IPS-20b (cell line): ENCODE data around the gene ABHD16A.
A peak's percentile ranks its signal among the peaks of the same experiment; 100 is the strongest.

Source experiments
- H3K27ac ChIP-seq: one replicate; pipeline ENCODE4 v1.5.1; 2013; ENCODE audit warnings: low read length
- H3K27me3 ChIP-seq: 2 replicates; pipeline ENCODE4 v1.6.1; 2013; ENCODE audit warnings: mild to moderate bottlenecking, low read length, inconsistent platforms; ENCODE audit not compliant: insufficient read depth
- H3K36me3 ChIP-seq: 2 replicates; pipeline ENCODE4 v1.6.1; 2013; ENCODE audit warnings: low read depth, mild to moderate bottlenecking, inconsistent platforms, low read length, moderate library complexity; ENCODE audit not compliant: insufficient read depth
- H3K4me1 ChIP-seq: 2 replicates; pipeline ENCODE4 v1.6.1; 2013; ENCODE audit warnings: mild to moderate bottlenecking, control low read depth, inconsistent platforms, low read length, moderate library complexity; ENCODE audit not compliant: insufficient read depth
- H3K4me3 ChIP-seq: 2 replicates; pipeline ENCODE4 v1.5.1; 2013; ENCODE audit warnings: mild to moderate bottlenecking, low read length, inconsistent platforms
- H3K9ac ChIP-seq: 2 replicates; pipeline ENCODE4 v1.6.1; 2013; ENCODE audit warnings: low read depth, mild to moderate bottlenecking, inconsistent platforms, low read length, moderate library complexity
- H3K9me3 ChIP-seq: 2 replicates; pipeline ENCODE4 v1.6.1; 2013; ENCODE audit warnings: mild to moderate bottlenecking, low read depth, low read length, inconsistent platforms; ENCODE audit not compliant: insufficient read depth

The ABHD16A gene

DNA sequence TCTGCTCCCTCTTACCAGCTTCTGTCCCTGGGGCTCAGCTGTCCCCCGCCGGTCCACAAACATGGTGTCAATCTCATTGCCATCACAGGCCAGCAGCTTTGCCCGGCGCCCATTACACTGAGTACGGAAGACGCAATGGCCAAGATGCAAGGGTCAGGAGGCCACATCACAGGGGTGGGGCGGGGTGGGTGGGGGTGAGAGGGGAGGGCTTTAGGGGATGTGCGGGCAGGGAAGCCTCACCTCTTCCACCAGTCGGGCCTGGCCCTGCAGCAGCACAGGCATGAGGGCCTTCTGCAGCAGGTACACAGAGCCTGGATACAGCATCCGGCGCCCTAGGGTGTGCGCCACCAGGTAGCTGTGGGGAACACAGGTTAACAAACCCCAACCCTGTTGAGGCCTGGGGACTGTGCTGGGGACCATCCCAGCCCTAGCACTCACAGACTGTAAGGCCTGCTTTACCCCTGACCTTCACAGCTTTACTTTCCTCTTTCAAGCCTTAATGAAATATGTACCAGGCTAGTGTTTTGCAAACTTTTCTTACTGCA lies 11.5 kb downstream of the ABHD16A start:
- no peak overlapping the region for H3K4me3 ChIP-seq
- no peaks in the 10 kb centered on the region for H3K4me1 ChIP-seq
- H3K27ac ChIP-seq = no peak overlapping the region
- H3K27me3 ChIP-seq = no peaks in the 10 kb centered on the region
- H3K36me3 ChIP-seq = peaks cover 80% of the 10 kb centered on the region
- H3K9me3 ChIP-seq = no peaks in the 10 kb centered on the region
- H3K9ac ChIP-seq = no peak overlapping the region

GRCh38 chr6:31691078-31691463 lies 12.1 kb downstream of the ABHD16A start:
- no peak overlapping the region for H3K27ac ChIP-seq
- no peak overlapping the region for H3K9ac ChIP-seq
- H3K4me1 ChIP-seq = no peaks in the 10 kb centered on the region
- H3K9me3 ChIP-seq = no peaks in the 10 kb centered on the region
- H3K36me3 ChIP-seq = peaks cover 80% of the 10 kb centered on the region
- H3K4me3 ChIP-seq = no peak overlapping the region
- no peaks in the 10 kb centered on the region for H3K27me3 ChIP-seq

DNA sequence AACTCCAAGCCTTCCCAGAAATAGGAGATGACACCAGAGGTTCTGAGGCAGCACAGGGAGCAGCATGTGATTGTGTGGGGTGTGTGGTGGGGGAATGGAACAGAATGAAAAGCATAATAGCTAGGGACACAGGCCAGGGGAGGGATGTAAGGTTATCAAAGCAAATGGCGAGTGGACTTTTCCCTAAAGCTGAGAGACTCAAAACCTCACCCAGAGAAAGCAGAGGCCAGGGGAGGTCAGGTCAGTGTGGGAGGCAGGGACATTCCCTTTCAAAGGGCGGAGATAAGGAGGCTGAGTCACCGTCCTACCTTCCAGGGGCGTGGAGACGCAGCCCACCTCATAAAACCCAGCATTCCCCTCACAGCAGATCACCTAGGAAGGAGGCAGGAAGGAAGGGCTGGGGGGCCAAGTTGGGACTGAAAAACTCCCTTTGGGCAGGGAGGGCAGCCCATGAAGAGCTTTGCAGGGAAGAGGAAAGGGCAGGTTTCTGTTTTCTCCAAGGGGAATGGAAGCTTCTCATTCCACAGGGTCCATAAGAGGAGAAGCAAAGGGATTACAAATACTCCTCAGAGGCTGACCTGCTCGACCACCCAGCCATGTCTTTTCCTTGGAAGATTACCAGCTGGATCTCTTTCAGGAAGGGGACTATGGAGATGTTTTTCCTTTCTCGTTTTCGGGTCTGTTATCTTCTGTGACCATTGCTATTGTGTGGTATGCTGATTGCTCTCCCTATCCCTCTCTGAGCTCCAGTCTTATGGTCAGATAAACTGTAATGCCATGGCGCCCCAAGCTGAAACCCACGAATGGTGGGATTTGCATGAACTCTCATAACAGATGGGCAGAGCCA lies 12.7 kb downstream of the ABHD16A start:
- Histone ChIP-seq H3K27ac (no peak overlapping the region), H3K36me3 (peaks cover 82% of the 10 kb centered on the region), H3K27me3 (no peaks in the 10 kb centered on the region), H3K9ac (no peak overlapping the region), H3K9me3 (no peaks in the 10 kb centered on the region), H3K4me1 (no peaks in the 10 kb centered on the region), H3K4me3 (no peak overlapping the region)

DNA sequence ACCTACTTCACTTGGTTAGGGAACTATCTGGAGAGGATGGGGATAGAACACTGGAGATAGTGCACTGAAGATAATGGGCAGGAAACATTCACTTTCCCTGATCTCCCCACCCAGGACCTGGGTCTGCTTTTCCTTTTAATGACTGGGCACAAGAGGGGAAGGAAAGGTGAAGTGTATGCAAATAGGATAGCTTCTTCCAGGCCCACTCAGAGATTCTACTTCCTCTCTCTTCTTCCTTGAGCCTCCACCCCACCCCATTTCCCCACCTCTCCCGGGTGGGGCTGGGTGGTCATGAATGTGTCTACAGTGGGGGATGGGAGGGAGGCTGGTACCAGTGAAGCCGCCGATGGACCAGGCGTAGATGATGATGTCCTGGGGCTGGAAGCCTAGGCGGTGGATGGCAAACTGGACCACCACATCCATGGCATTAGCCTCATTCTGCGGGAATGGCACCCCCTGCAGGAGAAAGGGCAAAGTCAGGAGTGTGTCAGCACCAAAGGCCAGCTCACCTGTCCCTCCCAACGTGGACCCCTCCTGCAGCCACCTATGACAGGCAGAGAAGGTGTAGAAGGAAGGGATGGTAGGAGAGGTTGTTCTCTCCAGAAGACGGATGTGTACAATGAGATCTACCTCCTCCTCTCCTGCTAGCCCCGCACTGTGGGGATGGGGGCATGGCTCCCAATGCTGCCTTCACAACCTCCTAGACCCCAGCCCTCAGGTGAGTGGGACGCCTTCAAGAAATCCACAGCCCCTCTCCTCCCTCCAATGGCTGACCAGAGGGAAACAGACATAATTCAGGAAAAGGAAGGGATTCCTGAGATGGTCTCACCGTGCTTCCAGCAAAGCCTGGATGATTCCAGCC lies 13.6 kb downstream of the ABHD16A start:
- no peaks in the 10 kb centered on the region for H3K9me3 ChIP-seq
- H3K4me1 ChIP-seq = no peaks in the 10 kb centered on the region
- H3K9ac ChIP-seq = no peak overlapping the region
- no peaks in the 10 kb centered on the region for H3K27me3 ChIP-seq
- H3K4me3 ChIP-seq = no peak overlapping the region
- H3K36me3 ChIP-seq = peaks cover 72% of the 10 kb centered on the region
- no peak overlapping the region for H3K27ac ChIP-seq

- peaks cover 64% of the 10 kb centered on the region for H3K36me3 ChIP-seq
Observed at GRCh38 chr6:31687860-31688693, 15.0 kb downstream of the ABHD16A start.

DNA sequence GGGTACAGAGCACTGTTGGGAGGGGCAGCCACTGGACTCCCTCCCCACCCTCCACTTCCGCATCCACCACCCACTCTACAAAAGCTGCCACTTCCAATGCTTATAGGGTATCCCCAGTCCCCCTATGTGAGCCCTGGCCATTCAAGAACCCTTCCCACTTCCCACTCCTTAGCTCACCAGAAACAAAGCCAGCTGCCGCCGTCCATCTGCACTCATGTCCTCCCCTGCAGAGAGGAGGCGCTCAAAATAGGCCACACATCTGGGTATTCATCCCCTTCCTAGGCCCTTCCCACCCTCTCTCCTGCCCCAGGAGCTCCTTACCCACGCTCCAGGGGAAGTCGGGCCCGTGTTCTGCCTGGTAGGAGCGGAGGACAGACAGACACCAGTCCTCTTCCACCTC lies 15.8 kb downstream of the ABHD16A start:
- H3K4me3 ChIP-seq = no peak overlapping the region
- no peaks in the 10 kb centered on the region for H3K4me1 ChIP-seq
- no peak overlapping the region for H3K27ac ChIP-seq
- H3K9me3 ChIP-seq = no peaks in the 10 kb centered on the region
- no peak overlapping the region for H3K9ac ChIP-seq
- peaks cover 58% of the 10 kb centered on the region for H3K36me3 ChIP-seq
- H3K27me3 ChIP-seq = peaks cover 6% of the 10 kb centered on the region

More at GRCh38 chr6:31687860-31688693, 15.0 kb downstream of the ABHD16A start:
- H3K4me3 ChIP-seq = no peak overlapping the region
- H3K27me3 ChIP-seq = no peaks in the 10 kb centered on the region
- H3K4me1 ChIP-seq = no peaks in the 10 kb centered on the region
- no peak overlapping the region for H3K9ac ChIP-seq
- no peak overlapping the region for H3K27ac ChIP-seq
- no peaks in the 10 kb centered on the region for H3K9me3 ChIP-seq

- H3K9me3 ChIP-seq = no peaks in the 10 kb centered on the region
- H3K4me3 ChIP-seq = no peak overlapping the region
- no peaks in the 10 kb centered on the region for H3K4me1 ChIP-seq
- peaks cover 14% of the 10 kb centered on the region for H3K27me3 ChIP-seq
- H3K36me3 ChIP-seq = peaks cover 51% of the 10 kb centered on the region
- H3K9ac ChIP-seq = no peak overlapping the region
- no peak overlapping the region for H3K27ac ChIP-seq
Observed at GRCh38 chr6:31686483-31686882, 16.6 kb downstream of the ABHD16A start.

- no peak overlapping the region for H3K9ac ChIP-seq
- no peaks in the 10 kb centered on the region for H3K4me1 ChIP-seq
- H3K9me3 ChIP-seq = no peaks in the 10 kb centered on the region
- H3K27me3 ChIP-seq = peaks cover 22% of the 10 kb centered on the region
- H3K36me3 ChIP-seq = peaks cover 27% of the 10 kb centered on the region
- H3K27ac ChIP-seq = no peak overlapping the region
- peak overlapping the region; percentile 75 for H3K4me3 ChIP-seq
Observed at GRCh38 chr6:31683591-31683990, 19.5 kb downstream of the ABHD16A start.

DNA sequence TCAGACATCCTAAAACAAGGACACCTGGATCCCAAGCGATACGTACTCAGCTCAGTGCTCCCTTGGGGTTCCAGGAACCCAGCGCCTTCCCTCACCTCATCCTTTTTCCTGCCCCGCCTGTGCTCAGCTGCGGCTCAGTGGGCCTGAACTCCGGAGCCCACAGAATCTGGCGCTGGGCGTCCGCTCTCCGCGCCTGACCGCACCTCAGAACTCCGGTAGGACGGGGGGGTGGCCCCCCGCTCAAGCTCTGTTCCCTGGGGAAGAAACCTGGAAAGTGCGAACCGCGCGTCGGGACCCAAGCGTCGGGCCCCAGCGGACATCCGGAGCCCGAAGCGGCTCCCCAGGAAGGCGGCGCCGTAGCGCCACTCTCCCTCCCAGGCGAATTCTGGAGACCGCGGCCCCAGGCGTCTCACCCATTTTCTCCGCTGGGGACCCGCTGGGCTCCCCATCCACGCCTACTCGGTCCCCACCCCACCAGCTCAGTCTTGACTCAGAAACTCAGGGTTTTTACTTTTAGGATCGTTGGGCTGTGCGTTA lies 21.9 kb downstream of the ABHD16A start:
- Histone ChIP-seq H3K9me3 (no peaks in the 10 kb centered on the region), H3K36me3 (peaks cover 4% of the 10 kb centered on the region), H3K27me3 (peaks cover 22% of the 10 kb centered on the region), H3K4me3 (peak overlapping the region; percentile 64), H3K27ac (no peak overlapping the region), H3K9ac (0 out of 2 replicates have a peak overlapping the region, but pooled peaks have one; percentile 38), H3K4me1 (no peaks in the 10 kb centered on the region)

- H3K36me3 ChIP-seq = no peaks in the 10 kb centered on the region
- peaks cover 22% of the 10 kb centered on the region for H3K27me3 ChIP-seq
- no peaks in the 10 kb centered on the region for H3K4me1 ChIP-seq
- no peak within 1 kb of the TSS for H3K27ac ChIP-seq
- peak within 1 kb of the TSS; percentile 64 for H3K4me3 ChIP-seq
- H3K9me3 ChIP-seq = no peaks in the 10 kb centered on the region
- peak within 1 kb of the TSS; percentile 38; the same call in 1 of the 2 replicates for H3K9ac ChIP-seq
Observed at GRCh38 chr6:31680226-31681134, 22.6 kb downstream of the ABHD16A start, which contains the start of gene LY6G5C. Gene LY6G5C, minus strand, starts transcription at chr6:31681067. Its CDS starts 694 bp downstream, at chr6:31680373.
